T-cell (primary cell): ENCODE data around the gene IHH. TPM values are rescaled to one million over a fixed set of nuclear protein-coding genes. Genes with fewer than 3 reads are reported as not detected.

ENCODE experiments used
- ATAC-seq, 4 experiments: fragments of 200-7000 bp in 3 of 4; fragments of 150-1000 bp in 1 of 4; cut with Tn5 transposase; replicated peaks in 1 of 4; 1 replicate in 3 of 4; 2 replicates in 1 of 4; pipeline ENCODE4 v1.10.0; 2021; ENCODE audit warnings: moderate library complexity in 3 of 4, mild to moderate bottlenecking in 2 of 4, moderate number of reproducible peaks in 1 of 4
- CTCF ChIA-PET, 2 donors: fragments of 300-600 bp; sonication (Branson Sonifier 250); formaldehyde crosslinking; loops; one replicate each; lab custom pipeline; 2022; ENCODE audit warnings: antibody characterized with exemption in 2 of 2; lab: Charles Lee
- POLR2A ChIA-PET, 2 donors: fragments of 300-600 bp; sonication (Branson Sonifier 250); formaldehyde crosslinking; loops; one replicate each; lab custom pipeline; 2022; ENCODE audit warnings: antibody characterized with exemption in 2 of 2; lab: Charles Lee
- DNase-seq, 35 experiments: peaks; one replicate each; pipeline versions ENCODE4 v3.0.0 to v3.0.0-alpha.2; 2013 to 2023
- H3K27ac ChIP-seq: one replicate; pipeline ENCODE4 v1.5.1; 2013; ENCODE audit warnings: low read length
- H3K27me3 ChIP-seq, 2 experiments: replicated peaks in 1 of 2; 1 replicate in 1 of 2; 2 replicates in 1 of 2; pipeline versions ENCODE4 v1.6.1 to v1.7.0; 2013; ENCODE audit warnings: low read length in 1 of 2, mixed read lengths in 1 of 2; ENCODE audit not compliant: control insufficient read depth in 2 of 2, insufficient read depth in 2 of 2; ENCODE audit errors: extremely low read depth in 1 of 2
- H3K36me3 ChIP-seq, 2 donors: 1 replicate in 1 of 2; 2 replicates in 1 of 2; pipeline versions ENCODE4 v1.6.1 to v1.7.0; 2013; ENCODE audit warnings: low read length in 1 of 2; ENCODE audit not compliant: control insufficient read depth in 2 of 2, insufficient read depth in 1 of 2; ENCODE audit errors: extremely low read depth in 1 of 2
- H3K4me1 ChIP-seq, 2 experiments: 1 replicate in 1 of 2; 2 replicates in 1 of 2; pipeline versions ENCODE4 v1.6.1 to v1.7.0; 2013; ENCODE audit warnings: low read length in 2 of 2, mixed read lengths in 1 of 2; ENCODE audit not compliant: insufficient read depth in 2 of 2, control insufficient read depth in 1 of 2; ENCODE audit errors: extremely low read depth in 1 of 2
- H3K4me3 ChIP-seq, 2 donors: 1 replicate in 1 of 2; 2 replicates in 1 of 2; pipeline versions ENCODE4 v1.5.1 to v1.7.0; 2013; ENCODE audit warnings: mild to moderate bottlenecking in 2 of 2, low read length in 1 of 2, moderate library complexity in 1 of 2; ENCODE audit not compliant: control insufficient read depth in 1 of 2; ENCODE audit errors: extremely low read depth in 1 of 2
- H3K9me3 ChIP-seq: 2 replicates; pipeline ENCODE4 v1.7.0; 2013
- H3K27ac Mint-ChIP-seq, 2 donors: one replicate each; pipeline ENCODE4 v1.8.0; 2020 to 2021; ENCODE audit warnings: mild to moderate bottlenecking in 2 of 2, mixed read lengths in 2 of 2
- H3K27me3 Mint-ChIP-seq, 2 donors: one replicate each; pipeline ENCODE4 v1.8.0; 2021 to 2022; ENCODE audit warnings: mixed read lengths in 2 of 2
- H3K36me3 Mint-ChIP-seq: one replicate; pipeline ENCODE4 v1.8.0; 2021; ENCODE audit warnings: mixed read lengths
- H3K4me1 Mint-ChIP-seq, 3 donors: one replicate each; pipeline ENCODE4 v1.8.0; 2020 to 2022; ENCODE audit warnings: mixed read lengths in 3 of 3, mild to moderate bottlenecking in 1 of 3
- H3K4me3 Mint-ChIP-seq, 3 donors: one replicate each; pipeline ENCODE4 v1.8.0; 2020 to 2022; ENCODE audit warnings: mild to moderate bottlenecking in 3 of 3, mixed read lengths in 3 of 3, moderate library complexity in 3 of 3
- H3K9me3 Mint-ChIP-seq, 3 donors: one replicate each; pipeline ENCODE4 v1.8.0; 2020 to 2022; ENCODE audit warnings: mixed read lengths in 3 of 3
- WGBS: methylation state at CpG from one replicate; pipeline ENCODE4 v1.1.5; 2013; ENCODE audit warnings: missing lambda C conversion rate; ENCODE audit not compliant: insufficient coverage; 5-methylcytosine and 5-hydroxymethylcytosine counted together
- total RNA-seq, 35 experiments: library from RNA in 6 of 35; stranded (reverse) in 6 of 35; fragments of 120-200 nt in 1 of 35; gene quantifications; one replicate each; pipeline versions ENCODE4 v1.2.1 to v1.2.4 and lab custom pipeline; 2013 to 2026

Gene IHH
- total RNA-seq, 5 donors from 2014 or later (not counting 1 experiment from before 2014, with no cell fraction given): 0.12 to 0.28 TPM; not detected in 3

GRCh38 chr2:219020604-219021365 is 39.9 kb downstream of the IHH start:
- POLR2A ChIA-PET: no interaction called here
- H3K4me1 Mint-ChIP-seq: no peaks in the 10 kb centered on the region
- Histone ChIP-seq H3K27ac (no peak overlapping the region), H3K4me1 (no peaks in the 10 kb centered on the region), H3K36me3 (no peaks in the 10 kb centered on the region), H3K4me3 (no peak overlapping the region), H3K9me3 (no peaks in the 10 kb centered on the region), H3K27me3 (peaks cover 0 to 40% of the 10 kb centered on the region in 2 experiments)
- H3K9me3 Mint-ChIP-seq: no peaks in the 10 kb centered on the region
- DNase-seq (no peak), ATAC-seq (no peak)
- CTCF ChIA-PET: no interaction called here
- no peak overlapping the region for H3K4me3 Mint-ChIP-seq
- peaks cover 5 to 17% of the 10 kb centered on the region in 2 donors for H3K27me3 Mint-ChIP-seq
- no peak overlapping the region for H3K27ac Mint-ChIP-seq
- H3K36me3 Mint-ChIP-seq: no peaks in the 10 kb centered on the region
- 69% methylated on average over 4 of the region's 11 CpGs for WGBS

- 71% methylated on average over 6 of the region's 6 CpGs for WGBS
- no peaks in the 10 kb centered on the region for H3K4me1 ChIP-seq
- ATAC-seq (no peak), DNase-seq (no peak)
- H3K9me3 ChIP-seq: no peaks in the 10 kb centered on the region
- H3K27me3 Mint-ChIP-seq: peaks cover 13 to 19% of the 10 kb centered on the region in 2 donors
- H3K27ac ChIP-seq: no peak overlapping the region
- H3K27ac Mint-ChIP-seq: no peak overlapping the region
- no peaks in the 10 kb centered on the region for H3K9me3 Mint-ChIP-seq
- CTCF ChIA-PET: interaction anchor here in 1 of 2 donors (0.6 kb wide), 1 partner anchor 9 kb away, joined by 3 read pairs; no protein-coding TSS in a partner anchor
- POLR2A ChIA-PET: no interaction called here
- H3K4me3 ChIP-seq: no peak overlapping the region
- H3K4me3 Mint-ChIP-seq: no peak overlapping the region
- H3K36me3 Mint-ChIP-seq: no peaks in the 10 kb centered on the region
- no peaks in the 10 kb centered on the region for H3K4me1 Mint-ChIP-seq
- peaks cover 2 to 44% of the 10 kb centered on the region in 2 experiments for H3K27me3 ChIP-seq
- no peaks in the 10 kb centered on the region for H3K36me3 ChIP-seq
Observed at GRCh38 chr2:219019436-219019835, 41.3 kb downstream of the IHH start.

GRCh38 chr2:219018726-219019125 is 42.0 kb downstream of the IHH start:
- 89% methylated on average over 8 of the region's 10 CpGs for WGBS
- H3K36me3 Mint-ChIP-seq: no peaks in the 10 kb centered on the region
- CTCF ChIA-PET: no interaction called here

GRCh38 chr2:219018286-219018685 is 42.4 kb downstream of the IHH start:
- CTCF ChIA-PET: no interaction called here
- 69% methylated on average over 6 of the region's 7 CpGs for WGBS
- Mint-ChIP-seq H3K27ac (no peak overlapping the region), H3K4me3 (no peak overlapping the region), H3K4me1 (no peaks in the 10 kb centered on the region), H3K36me3 (no peaks in the 10 kb centered on the region), H3K9me3 (no peaks in the 10 kb centered on the region), H3K27me3 (peaks cover 21 to 27% of the 10 kb centered on the region in 2 donors)
- DNase-seq: no peak
- Histone ChIP-seq H3K9me3 (no peaks in the 10 kb centered on the region), H3K27ac (no peak overlapping the region), H3K4me3 (no peak overlapping the region), H3K27me3 (peaks cover 2 to 52% of the 10 kb centered on the region in 2 experiments), H3K36me3 (no peaks in the 10 kb centered on the region), H3K4me1 (no peaks in the 10 kb centered on the region)
- POLR2A ChIA-PET: no interaction called here
- no peak for ATAC-seq

More at GRCh38 chr2:219018726-219019125, 42.0 kb downstream of the IHH start:
- ATAC-seq (no peak), DNase-seq (no peak)
- Histone ChIP-seq H3K9me3 (no peaks in the 10 kb centered on the region), H3K27me3 (peaks cover 2 to 49% of the 10 kb centered on the region in 2 experiments), H3K27ac (no peak overlapping the region), H3K4me1 (no peaks in the 10 kb centered on the region), H3K36me3 (no peaks in the 10 kb centered on the region), H3K4me3 (no peak overlapping the region)
- Mint-ChIP-seq H3K4me3 (no peak overlapping the region), H3K27ac (no peak overlapping the region), H3K4me1 (no peaks in the 10 kb centered on the region), H3K27me3 (peaks cover 16 to 25% of the 10 kb centered on the region in 2 donors), H3K9me3 (no peaks in the 10 kb centered on the region)
- POLR2A ChIA-PET: no interaction called here

GRCh38 chr2:219017201-219017931 is 43.4 kb downstream of the IHH start:
- CTCF ChIA-PET: no interaction called here

GRCh38 chr2:219016721-219017120 is 44.0 kb downstream of the IHH start:
- Histone ChIP-seq H3K4me3 (no peak overlapping the region), H3K27me3 (peaks cover 2 to 49% of the 10 kb centered on the region in 2 experiments), H3K36me3 (no peaks in the 10 kb centered on the region), H3K9me3 (no peaks in the 10 kb centered on the region), H3K27ac (no peak overlapping the region), H3K4me1 (no peaks in the 10 kb centered on the region)
- DNase-seq (no peak), ATAC-seq (no peak)
- ChIA-PET POLR2A (interaction anchor here in 1 of 2 donors (0.7 kb wide), 1 partner anchor 407 kb away, joined by 6 read pairs; no protein-coding TSS in a partner anchor), CTCF (no interaction called here)
- no peaks in the 10 kb centered on the region for H3K9me3 Mint-ChIP-seq
- no peak overlapping the region for H3K27ac Mint-ChIP-seq
- no peaks in the 10 kb centered on the region for H3K4me1 Mint-ChIP-seq
- H3K4me3 Mint-ChIP-seq: no peak overlapping the region
- H3K27me3 Mint-ChIP-seq: peaks cover 25 to 31% of the 10 kb centered on the region in 2 donors
- H3K36me3 Mint-ChIP-seq: no peaks in the 10 kb centered on the region
- 96% methylated on average over 4 of the region's 11 CpGs for whole genome bisulfite sequencing

More at GRCh38 chr2:219017201-219017931, 43.4 kb downstream of the IHH start:
- Histone ChIP-seq H3K27me3 (peaks cover 2 to 53% of the 10 kb centered on the region in 2 experiments), H3K9me3 (no peaks in the 10 kb centered on the region), H3K27ac (no peak overlapping the region), H3K36me3 (no peaks in the 10 kb centered on the region), H3K4me1 (no peaks in the 10 kb centered on the region), H3K4me3 (no peak overlapping the region)
- Mint-ChIP-seq H3K27ac (no peak overlapping the region), H3K9me3 (no peaks in the 10 kb centered on the region), H3K36me3 (no peaks in the 10 kb centered on the region), H3K4me1 (no peaks in the 10 kb centered on the region), H3K4me3 (no peak overlapping the region), H3K27me3 (peaks cover 25 to 30% of the 10 kb centered on the region in 2 donors)
- ATAC-seq: no peak
- POLR2A ChIA-PET: no interaction called here
- 75% methylated on average over 8 of the region's 14 CpGs for WGBS
- DNase-seq: no peak
